PC-9 (cell line): ENCODE measurements around the gene HEBP2.

Experiments
- EZH2 ChIP-seq: fragments of 200-600 bp; sonication (generic); IDR thresholded peaks from 2 replicates; pipeline ENCODE4 v1.8.0; 2017; ENCODE audit warnings: antibody characterized with exemption, low read depth
- TF ChIP-seq, protein P1 (sequence below): fragments of 200-600 bp; sonication (generic); conservative IDR thresholded peaks from 2 replicates; pipeline ENCODE4 v1.6.1; 2017; ENCODE audit warnings: mixed run types, antibody characterized with exemption, mild to moderate bottlenecking, moderate library complexity

GRCh38 chr6:138424004-138424904 lies 20.2 kb downstream of the HEBP2 start:
- TF ChIP-seq, protein P1, sequence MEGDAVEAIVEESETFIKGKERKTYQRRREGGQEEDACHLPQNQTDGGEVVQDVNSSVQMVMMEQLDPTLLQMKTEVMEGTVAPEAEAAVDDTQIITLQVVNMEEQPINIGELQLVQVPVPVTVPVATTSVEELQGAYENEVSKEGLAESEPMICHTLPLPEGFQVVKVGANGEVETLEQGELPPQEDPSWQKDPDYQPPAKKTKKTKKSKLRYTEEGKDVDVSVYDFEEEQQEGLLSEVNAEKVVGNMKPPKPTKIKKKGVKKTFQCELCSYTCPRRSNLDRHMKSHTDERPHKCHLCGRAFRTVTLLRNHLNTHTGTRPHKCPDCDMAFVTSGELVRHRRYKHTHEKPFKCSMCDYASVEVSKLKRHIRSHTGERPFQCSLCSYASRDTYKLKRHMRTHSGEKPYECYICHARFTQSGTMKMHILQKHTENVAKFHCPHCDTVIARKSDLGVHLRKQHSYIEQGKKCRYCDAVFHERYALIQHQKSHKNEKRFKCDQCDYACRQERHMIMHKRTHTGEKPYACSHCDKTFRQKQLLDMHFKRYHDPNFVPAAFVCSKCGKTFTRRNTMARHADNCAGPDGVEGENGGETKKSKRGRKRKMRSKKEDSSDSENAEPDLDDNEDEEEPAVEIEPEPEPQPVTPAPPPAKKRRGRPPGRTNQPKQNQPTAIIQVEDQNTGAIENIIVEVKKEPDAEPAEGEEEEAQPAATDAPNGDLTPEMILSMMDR = no peak
- no peak for TF ChIP-seq EZH2
